ENCODE measurements around the gene RNASE12.

GRCh38 chr14:20597108-20597507, 5.9 kb upstream of the RNASE12 start:
- no peak for TF ChIP-seq REST (IDR thresholded peaks at IDR 0.05; ENCODE audit: low read depth)
- TF ChIP-seq TCF12 (IDR thresholded peaks at IDR 0.05; ENCODE audit: low read depth), result no peak
- no peak for TF ChIP-seq TAF1 (IDR thresholded peaks at IDR 0.05; ENCODE audit: low read depth)
- TF ChIP-seq EGR1 (IDR thresholded peaks at IDR 0.05), result no peak
- TF ChIP-seq EP300 (IDR thresholded peaks at IDR 0.05; ENCODE audit: borderline replicate concordance), result no peak
- no peak for TF ChIP-seq CREB1 (IDR thresholded peaks at IDR 0.05; ENCODE audit: low read depth)
- TF ChIP-seq MAX (IDR thresholded peaks at IDR 0.05), result no peak
- no peak for TF ChIP-seq YY1 (IDR thresholded peaks at IDR 0.05; ENCODE audit: low read depth)

Data from Ishikawa (cell line).